Central memory CD8-positive, alpha-beta T cell (primary cell): Measurements from ENCODE around the gene MRPL17.

Experiments used
- ATAC-seq: fragments of 150-1000 bp; cut with Tn5 transposase; replicated peaks from 2 replicates; pipeline ENCODE4 v1.10.0; 2022; ENCODE audit warnings: mild to moderate bottlenecking, moderate FRiP score, moderate number of reproducible peaks; ENCODE audit not compliant: poor library complexity, severe bottlenecking; ENCODE audit errors: extremely low read depth
- DNase-seq, 2 donors: peaks; one replicate each; pipeline ENCODE4 v3.0.0; 2021; ENCODE audit warnings: low spot score in 2 of 2
- H3K27ac Mint-ChIP-seq: one replicate; pipeline ENCODE4 v1.8.0; 2022; ENCODE audit warnings: low read depth, mild to moderate bottlenecking, moderate library complexity, mixed read lengths
- H3K27me3 Mint-ChIP-seq: one replicate; pipeline ENCODE4 v1.8.0; 2022; ENCODE audit warnings: mixed read lengths
- H3K36me3 Mint-ChIP-seq: one replicate; pipeline ENCODE4 v1.8.0; 2022; ENCODE audit warnings: mild to moderate bottlenecking, moderate library complexity, mixed read lengths; ENCODE audit not compliant: insufficient read depth
- H3K4me1 Mint-ChIP-seq: one replicate; pipeline ENCODE4 v1.8.0; 2022; ENCODE audit warnings: mixed read lengths
- H3K4me3 Mint-ChIP-seq: one replicate; pipeline ENCODE4 v1.8.0; 2022; ENCODE audit warnings: mild to moderate bottlenecking, moderate library complexity, mixed read lengths
- H3K9me3 Mint-ChIP-seq: one replicate; pipeline ENCODE4 v1.8.0; 2022; ENCODE audit warnings: mixed read lengths

The MRPL17 gene

GRCh38 chr11:6674862-6675261, 8.3 kb downstream of the MRPL17 start:
- peaks cover 7% of the 10 kb centered on the region for H3K36me3 Mint-ChIP-seq
- no peaks in the 10 kb centered on the region for H3K27me3 Mint-ChIP-seq
- H3K9me3 Mint-ChIP-seq = no peaks in the 10 kb centered on the region
- H3K4me3 Mint-ChIP-seq = no peak overlapping the region
- no peak for DNase-seq
- H3K4me1 Mint-ChIP-seq = peaks cover 47% of the 10 kb centered on the region
- ATAC-seq = no peak
- H3K27ac Mint-ChIP-seq = no peak overlapping the region

GRCh38 chr11:6674219-6674597, 8.9 kb downstream of the MRPL17 start:
- no peaks in the 10 kb centered on the region for H3K9me3 Mint-ChIP-seq
- peaks cover 7% of the 10 kb centered on the region for H3K36me3 Mint-ChIP-seq
- DNase-seq (no peak), ATAC-seq (no peak)
- no peaks in the 10 kb centered on the region for H3K27me3 Mint-ChIP-seq
- H3K27ac Mint-ChIP-seq = no peak overlapping the region
- peaks cover 44% of the 10 kb centered on the region for H3K4me1 Mint-ChIP-seq
- no peak overlapping the region for H3K4me3 Mint-ChIP-seq

- no peak for DNase-seq
- Mint-ChIP-seq H3K4me3 (no peak overlapping the region), H3K27ac (no peak overlapping the region), H3K36me3 (peaks cover 7% of the 10 kb centered on the region), H3K4me1 (peaks cover 41% of the 10 kb centered on the region), H3K27me3 (no peaks in the 10 kb centered on the region), H3K9me3 (no peaks in the 10 kb centered on the region)
- no peak for ATAC-seq
Measured at GRCh38 chr11:6673523-6674218, 9.5 kb downstream of the MRPL17 start.

- DNase-seq (no peak), ATAC-seq (no peak)
- H3K36me3 Mint-ChIP-seq = peaks cover 2% of the 10 kb centered on the region
- peaks cover 50% of the 10 kb centered on the region for H3K4me1 Mint-ChIP-seq
- H3K27me3 Mint-ChIP-seq = no peaks in the 10 kb centered on the region
- H3K27ac Mint-ChIP-seq = no peak overlapping the region
- H3K9me3 Mint-ChIP-seq = no peaks in the 10 kb centered on the region
- no peak overlapping the region for H3K4me3 Mint-ChIP-seq
Measured at GRCh38 chr11:6671991-6672390, 11.1 kb downstream of the MRPL17 start.

GRCh38 chr11:6670202-6670830, 12.8 kb downstream of the MRPL17 start:
- peaks cover 56% of the 10 kb centered on the region for H3K4me1 Mint-ChIP-seq
- H3K36me3 Mint-ChIP-seq = no peaks in the 10 kb centered on the region
- peak overlapping the region; percentile 30 for H3K27ac Mint-ChIP-seq
- no peaks in the 10 kb centered on the region for H3K9me3 Mint-ChIP-seq
- H3K4me3 Mint-ChIP-seq = peak overlapping the region; percentile 16
- no peak for DNase-seq
- H3K27me3 Mint-ChIP-seq = no peaks in the 10 kb centered on the region
- no peak for ATAC-seq

- H3K27ac Mint-ChIP-seq = peak overlapping the region; percentile 69
- ATAC-seq = peak; percentile 66
- no peaks in the 10 kb centered on the region for H3K27me3 Mint-ChIP-seq
- H3K4me3 Mint-ChIP-seq = no peak overlapping the region
- DNase-seq = peak in 1 of 2 donors; percentile 33
- peaks cover 53% of the 10 kb centered on the region for H3K4me1 Mint-ChIP-seq
- H3K9me3 Mint-ChIP-seq = no peaks in the 10 kb centered on the region
- H3K36me3 Mint-ChIP-seq = no peaks in the 10 kb centered on the region
Measured at GRCh38 chr11:6667733-6668374, 15.3 kb downstream of the MRPL17 start.

GRCh38 chr11:6666302-6667183, 16.6 kb downstream of the MRPL17 start:
- Mint-ChIP-seq H3K36me3 (no peaks in the 10 kb centered on the region), H3K4me1 (peaks cover 42% of the 10 kb centered on the region), H3K27me3 (no peaks in the 10 kb centered on the region), H3K27ac (peak overlapping the region; percentile 69), H3K4me3 (no peak overlapping the region), H3K9me3 (no peaks in the 10 kb centered on the region)
- ATAC-seq (no peak), DNase-seq (no peak)

GRCh38 chr11:6664551-6664950, 18.6 kb downstream of the MRPL17 start:
- no peaks in the 10 kb centered on the region for H3K9me3 Mint-ChIP-seq
- peaks cover 25% of the 10 kb centered on the region for H3K4me1 Mint-ChIP-seq
- H3K4me3 Mint-ChIP-seq = no peak overlapping the region
- ATAC-seq = no peak
- no peaks in the 10 kb centered on the region for H3K36me3 Mint-ChIP-seq
- no peak for DNase-seq
- H3K27ac Mint-ChIP-seq = no peak overlapping the region
- no peaks in the 10 kb centered on the region for H3K27me3 Mint-ChIP-seq

- Mint-ChIP-seq H3K9me3 (no peaks in the 10 kb centered on the region), H3K27ac (peak overlapping the region; percentile 69), H3K4me1 (peaks cover 25% of the 10 kb centered on the region), H3K4me3 (no peak overlapping the region), H3K36me3 (no peaks in the 10 kb centered on the region), H3K27me3 (no peaks in the 10 kb centered on the region)
- ATAC-seq = no peak
- DNase-seq = no peak
Measured at GRCh38 chr11:6663794-6664469, 19.2 kb downstream of the MRPL17 start.

- no peak for ATAC-seq
- DNase-seq = no peak
- Mint-ChIP-seq H3K9me3 (no peaks in the 10 kb centered on the region), H3K4me1 (peaks cover 10% of the 10 kb centered on the region), H3K27me3 (no peaks in the 10 kb centered on the region), H3K36me3 (peaks cover 2% of the 10 kb centered on the region), H3K27ac (no peak overlapping the region), H3K4me3 (no peak overlapping the region)
Measured at GRCh38 chr11:6660712-6661111, 22.4 kb downstream of the MRPL17 start.

- Mint-ChIP-seq H3K36me3 (peaks cover 2% of the 10 kb centered on the region), H3K4me1 (peaks cover 7% of the 10 kb centered on the region), H3K4me3 (no peak overlapping the region), H3K27ac (no peak overlapping the region), H3K9me3 (no peaks in the 10 kb centered on the region), H3K27me3 (no peaks in the 10 kb centered on the region)
- DNase-seq (no peak), ATAC-seq (no peak)
Measured at GRCh38 chr11:6658647-6659046, 24.5 kb downstream of the MRPL17 start.

- H3K4me1 Mint-ChIP-seq = no peaks in the 10 kb centered on the region
- DNase-seq (no peak), ATAC-seq (no peak)
- H3K36me3 Mint-ChIP-seq = peaks cover 2% of the 10 kb centered on the region
- no peaks in the 10 kb centered on the region for H3K27me3 Mint-ChIP-seq
- H3K4me3 Mint-ChIP-seq = no peak overlapping the region
- H3K27ac Mint-ChIP-seq = no peak overlapping the region
- H3K9me3 Mint-ChIP-seq = no peaks in the 10 kb centered on the region
Measured at GRCh38 chr11:6657346-6657745, 25.8 kb downstream of the MRPL17 start.
